Medulla oblongata (tissue), 1 donor: Measurements from ENCODE around the gene ODF2L.

Experiments used
- DNase-seq: peaks from one replicate; pipeline ENCODE4 v3.0.0-alpha.2; 2015; ENCODE audit errors: extremely low spot score

Gene ODF2L, protein sequence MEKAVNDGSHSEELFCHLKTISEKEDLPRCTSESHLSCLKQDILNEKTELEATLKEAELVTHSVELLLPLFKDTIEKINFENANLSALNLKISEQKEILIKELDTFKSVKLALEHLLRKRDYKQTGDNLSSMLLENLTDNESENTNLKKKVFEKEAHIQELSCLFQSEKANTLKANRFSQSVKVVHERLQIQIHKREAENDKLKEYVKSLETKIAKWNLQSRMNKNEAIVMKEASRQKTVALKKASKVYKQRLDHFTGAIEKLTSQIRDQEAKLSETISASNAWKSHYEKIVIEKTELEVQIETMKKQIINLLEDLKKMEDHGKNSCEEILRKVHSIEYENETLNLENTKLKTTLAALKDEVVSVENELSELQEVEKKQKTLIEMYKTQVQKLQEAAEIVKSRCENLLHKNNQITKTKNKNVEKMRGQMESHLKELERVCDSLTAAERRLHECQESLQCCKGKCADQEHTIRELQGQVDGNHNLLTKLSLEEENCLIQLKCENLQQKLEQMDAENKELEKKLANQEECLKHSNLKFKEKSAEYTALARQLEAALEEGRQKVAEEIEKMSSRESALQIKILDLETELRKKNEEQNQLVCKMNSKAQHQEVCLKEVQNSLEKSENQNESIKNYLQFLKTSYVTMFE

DNA sequence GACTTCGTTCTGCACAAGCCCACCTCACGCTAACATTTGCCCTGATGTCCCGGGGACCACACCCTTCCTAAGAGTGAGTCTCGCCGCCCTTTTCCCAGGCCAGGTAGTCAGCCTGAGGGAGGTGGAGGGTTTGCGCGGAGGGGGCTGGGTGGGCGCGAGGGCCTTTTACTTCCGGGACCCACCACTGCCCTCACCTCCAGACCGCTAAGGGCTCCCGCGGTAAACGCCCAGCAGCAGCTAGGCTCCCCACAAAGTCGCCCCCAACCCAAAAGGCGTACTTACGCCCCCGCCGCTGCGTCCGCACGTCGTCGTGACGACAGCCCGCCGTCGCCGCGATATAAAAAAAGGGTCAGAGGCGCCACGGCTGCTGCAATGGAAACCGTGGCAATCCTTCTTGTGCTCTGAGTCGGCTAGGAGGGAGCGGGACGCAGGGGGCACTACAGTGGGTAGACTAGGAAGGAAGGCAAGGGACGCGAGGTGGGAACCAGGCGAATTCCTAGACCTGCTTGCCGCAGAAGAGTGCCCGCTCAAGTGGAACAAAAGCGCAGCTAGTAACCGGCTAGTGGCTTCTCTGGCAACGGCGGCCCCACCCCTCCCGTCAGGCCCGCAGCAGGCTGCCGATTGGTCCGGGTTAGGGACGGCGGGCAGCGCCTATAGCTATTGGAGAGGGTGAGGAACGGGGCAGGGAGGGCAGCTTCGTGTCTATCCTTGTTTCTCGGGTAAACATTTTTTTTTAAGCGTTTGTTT lies at the start of gene ODF2L:
Gene ODF2L, minus strand, starts transcription at position 573 of the 747 bp plus-strand sequence. CDS start 9,296 bp downstream, outside the sequence.
- peak; percentile 93 for DNase-seq

DNA sequence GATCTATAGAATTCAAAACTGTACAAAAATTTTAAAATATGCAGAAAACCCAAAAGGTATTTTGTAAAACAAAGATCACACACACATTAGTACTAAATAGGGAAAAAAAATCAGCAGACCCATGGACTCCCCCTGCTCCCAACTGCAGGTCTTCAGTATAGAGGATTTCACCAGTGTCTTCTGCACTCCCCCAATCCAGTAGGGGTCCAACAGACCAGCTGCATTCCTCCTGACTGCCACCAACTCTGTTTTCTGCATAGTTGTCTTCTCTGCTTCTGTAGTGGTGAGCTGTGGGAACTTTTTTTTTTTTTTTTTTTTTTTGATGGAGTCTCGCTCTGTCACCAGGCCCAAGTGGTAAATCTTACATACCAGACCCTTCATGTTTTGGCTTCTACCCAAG lies 49.8 kb upstream of the ODF2L start:
- DNase-seq, result no peak

DNA sequence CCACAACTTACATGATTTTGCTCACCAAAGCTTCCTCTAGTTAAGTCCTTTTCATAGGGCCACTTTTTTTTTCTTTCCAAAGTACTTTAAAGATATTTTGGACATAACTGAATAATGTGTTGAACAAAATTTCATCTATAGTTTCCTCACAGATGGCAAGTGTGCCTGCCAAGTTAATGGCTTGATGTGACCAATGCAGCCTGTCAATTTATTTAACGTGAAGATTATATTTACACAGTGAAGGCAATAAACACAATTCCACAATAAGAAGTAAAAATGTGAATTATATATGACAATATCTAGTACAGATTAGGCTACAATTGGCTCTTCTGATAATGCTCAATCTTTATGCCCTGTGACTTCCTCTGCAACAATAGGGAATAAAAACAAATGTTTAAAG lies 45.9 kb upstream of the ODF2L start:
- DNase-seq, result no peak

DNA sequence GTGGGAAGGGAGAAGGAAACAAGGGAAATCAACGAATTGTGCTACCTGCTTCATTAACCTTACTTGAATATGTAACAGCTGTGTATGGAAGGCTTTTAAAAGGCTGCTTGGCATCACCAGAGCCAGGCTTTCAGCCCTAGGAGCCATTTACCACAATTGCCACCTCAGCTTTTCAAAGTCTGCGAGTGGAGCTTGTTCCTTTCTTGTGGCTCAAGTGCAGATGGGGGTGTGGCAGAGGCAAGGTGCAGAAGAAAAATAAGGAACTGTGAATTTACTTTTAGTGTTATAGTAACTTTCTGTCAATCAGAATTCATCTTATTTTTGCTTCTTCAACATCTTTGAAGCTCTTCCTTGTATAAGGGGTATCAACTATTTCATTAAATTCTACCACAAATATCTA lies 45.5 kb upstream of the ODF2L start:
- no peak for DNase-seq

DNA sequence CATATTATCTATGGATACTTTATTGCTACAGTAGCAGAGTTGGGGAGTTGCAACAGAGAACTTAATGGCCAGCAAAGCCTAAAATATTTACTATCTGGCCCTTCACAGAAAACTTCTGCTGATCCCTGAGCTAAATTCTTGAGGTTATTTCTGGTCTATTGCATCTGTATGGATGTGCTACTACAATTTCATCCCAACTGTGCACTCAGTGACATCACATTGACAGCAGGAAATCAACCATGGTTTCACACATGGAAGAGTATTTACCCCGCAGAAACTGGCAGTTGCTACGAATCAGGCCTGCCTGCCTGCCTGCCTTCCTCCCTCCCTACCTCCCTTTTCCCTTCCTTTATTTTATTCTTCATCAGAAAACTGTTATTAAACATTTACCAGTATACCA lies 39.9 kb upstream of the ODF2L start:
- no peak for DNase-seq

DNA sequence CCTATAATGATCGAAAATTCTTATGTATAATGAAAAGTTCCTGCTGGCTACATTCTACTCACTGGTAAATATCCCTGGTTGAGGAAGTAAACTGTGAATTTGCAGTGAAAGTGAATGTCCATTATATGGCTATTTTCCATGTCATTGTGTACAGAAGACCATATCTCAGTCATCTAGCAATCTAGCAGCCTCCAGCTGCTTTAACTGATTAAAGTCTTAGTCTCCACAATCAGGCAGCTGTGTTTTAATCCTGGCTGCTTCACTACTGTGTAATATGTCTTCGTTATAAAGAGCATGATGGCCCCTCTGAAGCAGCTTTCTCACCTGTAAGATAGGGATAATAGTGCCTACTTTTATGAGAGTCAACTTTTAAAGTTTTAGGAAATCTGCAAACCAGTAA lies 39.2 kb upstream of the ODF2L start:
- no peak for DNase-seq

DNA sequence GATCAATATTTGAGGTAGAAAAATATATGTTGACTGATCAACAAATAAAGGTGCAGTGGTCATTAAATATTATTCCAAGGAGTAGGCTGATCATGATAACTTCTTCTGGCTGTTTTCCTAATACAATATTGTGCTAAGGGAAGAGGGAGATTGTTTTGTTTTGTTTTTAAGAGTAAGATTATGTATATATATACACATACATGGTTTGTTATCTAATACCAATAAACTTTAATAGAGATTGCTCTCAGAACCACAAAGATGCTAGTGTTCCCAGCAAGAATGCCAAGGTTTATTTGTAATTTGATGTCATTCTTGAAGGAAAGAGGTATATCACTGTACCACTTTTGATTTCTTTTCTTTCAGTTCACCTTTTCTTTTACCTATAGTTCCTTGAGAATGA lies 37.9 kb upstream of the ODF2L start:
- DNase-seq, result no peak

DNA sequence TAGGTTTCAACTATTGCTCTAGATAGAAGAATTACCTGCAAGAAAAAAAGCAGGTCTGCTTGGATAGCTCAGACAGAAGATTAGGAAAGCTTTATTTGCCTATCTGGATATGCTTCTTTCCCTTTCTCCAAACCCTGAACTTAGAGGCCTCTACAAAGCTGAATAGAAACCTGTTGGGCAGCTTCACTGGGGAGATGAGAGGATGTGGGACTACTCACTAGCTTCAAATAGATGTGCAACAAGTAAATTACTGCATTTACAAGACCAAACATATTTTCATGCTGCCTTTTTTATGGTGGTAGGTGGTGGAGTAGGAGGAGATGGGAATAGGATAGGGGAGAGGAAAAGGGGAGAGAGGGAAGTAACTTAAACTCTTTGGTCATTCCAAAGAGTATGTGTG lies 34.3 kb upstream of the ODF2L start:
- DNase-seq, result no peak

DNA sequence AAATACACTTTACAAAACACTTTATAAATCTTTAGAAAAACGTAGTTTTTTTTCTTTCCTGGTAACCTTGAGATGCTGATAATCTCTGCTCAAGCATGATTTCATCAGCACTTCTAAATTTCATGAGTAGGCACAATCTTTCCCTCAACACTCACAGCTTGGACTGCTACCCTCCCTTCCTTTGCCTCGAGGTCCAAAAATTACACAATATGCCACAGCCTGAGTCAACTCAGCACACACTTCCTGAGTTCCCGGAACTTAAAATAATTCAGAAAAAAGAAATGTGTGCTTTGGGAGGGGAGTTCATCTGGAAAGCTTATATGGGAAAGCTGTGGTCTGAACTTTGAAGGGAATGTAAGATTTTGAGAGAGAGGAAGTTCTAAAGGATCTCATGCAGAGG lies 33.7 kb upstream of the ODF2L start:
- peak; percentile 72 for DNase-seq

DNA sequence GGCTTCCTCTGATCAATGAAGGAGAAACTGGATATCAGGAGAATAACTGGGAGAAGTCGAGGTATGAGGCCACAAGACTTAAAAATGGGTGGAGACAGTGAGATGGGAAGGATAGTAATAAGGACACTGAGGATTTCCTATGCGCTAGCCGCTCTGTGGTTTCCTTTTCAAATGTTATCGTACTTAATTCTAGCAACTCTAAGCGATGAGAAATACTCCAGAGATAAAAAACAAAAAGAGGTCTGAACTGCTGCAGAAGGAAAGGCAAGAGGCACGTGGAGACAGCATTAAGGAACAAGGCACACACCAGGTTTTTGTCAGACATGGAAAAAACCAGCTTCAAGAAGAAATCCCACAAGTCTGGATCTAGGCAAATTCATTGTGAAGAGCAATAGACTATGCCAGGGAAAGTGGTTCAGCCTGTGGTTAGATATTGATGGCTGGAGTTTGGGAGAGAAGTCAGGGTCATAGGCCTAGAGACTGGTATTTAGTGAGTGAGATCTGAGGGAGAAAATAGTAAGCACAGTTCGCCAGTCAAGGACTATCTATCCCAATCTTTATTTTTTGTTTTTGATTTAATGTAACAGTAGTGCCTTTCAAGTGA lies 33.1 kb upstream of the ODF2L start:
- DNase-seq, result no peak

DNA sequence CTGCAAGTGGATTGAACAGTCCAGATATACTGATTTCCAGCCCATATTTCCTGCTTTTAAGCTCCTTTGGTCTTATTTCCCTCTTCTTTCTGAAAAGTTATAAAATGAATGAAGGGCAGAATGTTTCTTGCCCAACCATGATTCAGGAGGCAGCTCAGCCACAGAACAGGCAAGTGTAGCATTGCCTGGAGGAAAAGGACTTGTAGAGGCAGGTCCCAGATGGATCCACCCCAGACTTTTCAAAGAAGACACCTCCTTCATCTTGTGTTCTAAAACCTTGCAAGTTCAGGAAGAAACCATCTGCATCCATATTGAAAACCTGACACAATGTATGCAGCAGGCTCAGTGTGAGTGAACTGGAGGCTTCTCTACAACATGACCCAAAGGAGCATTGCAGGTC lies 27.8 kb upstream of the ODF2L start, which contains the start of gene CLCA2:
Gene CLCA2, plus strand, starts transcription at position 299 of the 400 bp plus-strand sequence. Its CDS starts 77 bp downstream, at position 376.
- DNase-seq, result no peak

DNA sequence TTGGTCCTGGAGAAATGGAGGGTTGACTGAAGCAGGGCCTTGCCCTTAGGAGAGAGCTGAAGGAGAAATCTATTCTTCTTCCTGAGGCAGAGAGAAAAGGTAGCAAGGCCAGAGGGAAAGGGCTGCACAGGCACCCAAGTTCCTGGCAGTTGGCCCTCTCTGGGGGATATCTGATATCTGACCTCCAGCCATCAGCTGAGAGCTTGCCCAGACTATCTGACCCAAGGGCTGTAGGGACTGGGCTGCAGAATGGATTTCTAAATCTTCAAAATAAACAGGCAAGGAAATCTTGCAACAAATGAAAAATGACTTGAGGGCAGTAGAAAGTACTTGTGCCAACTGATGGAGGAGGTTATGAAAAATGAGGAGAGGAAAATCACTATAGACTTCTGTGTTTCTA lies 27.4 kb upstream of the ODF2L start:
- DNase-seq, result no peak

DNA sequence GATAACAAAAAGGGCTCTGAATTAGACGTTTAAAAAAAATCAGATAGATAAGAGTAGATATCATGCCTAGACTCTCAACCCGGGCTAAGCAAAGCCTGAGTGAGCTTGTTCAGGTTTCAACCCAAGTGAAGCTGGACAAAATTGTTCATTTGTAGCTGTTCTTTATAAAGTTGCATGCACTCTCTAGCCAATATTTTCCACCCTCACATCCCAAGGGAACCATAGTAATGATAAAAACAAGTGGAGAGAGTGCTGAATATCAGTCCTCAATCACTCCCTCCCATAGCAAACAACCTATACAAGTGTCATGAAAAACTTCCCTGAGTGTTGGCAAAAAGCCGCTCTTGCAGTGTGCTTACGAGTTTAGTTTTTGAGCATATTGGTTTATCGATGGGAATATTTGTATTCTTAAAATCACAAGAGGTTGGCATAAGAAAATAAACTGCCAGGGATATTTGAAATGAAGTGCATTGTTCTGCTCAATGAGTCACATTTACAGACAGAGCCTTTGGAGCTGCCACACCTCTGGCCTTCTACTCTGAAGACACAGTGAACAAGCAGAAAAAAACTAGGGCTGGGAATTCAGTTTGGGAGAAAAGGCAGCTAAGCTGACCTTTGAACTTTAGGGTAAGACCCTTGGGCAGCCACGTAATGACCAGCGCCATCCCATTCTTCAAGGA lies 25.6 kb upstream of the ODF2L start:
- no peak for DNase-seq

DNA sequence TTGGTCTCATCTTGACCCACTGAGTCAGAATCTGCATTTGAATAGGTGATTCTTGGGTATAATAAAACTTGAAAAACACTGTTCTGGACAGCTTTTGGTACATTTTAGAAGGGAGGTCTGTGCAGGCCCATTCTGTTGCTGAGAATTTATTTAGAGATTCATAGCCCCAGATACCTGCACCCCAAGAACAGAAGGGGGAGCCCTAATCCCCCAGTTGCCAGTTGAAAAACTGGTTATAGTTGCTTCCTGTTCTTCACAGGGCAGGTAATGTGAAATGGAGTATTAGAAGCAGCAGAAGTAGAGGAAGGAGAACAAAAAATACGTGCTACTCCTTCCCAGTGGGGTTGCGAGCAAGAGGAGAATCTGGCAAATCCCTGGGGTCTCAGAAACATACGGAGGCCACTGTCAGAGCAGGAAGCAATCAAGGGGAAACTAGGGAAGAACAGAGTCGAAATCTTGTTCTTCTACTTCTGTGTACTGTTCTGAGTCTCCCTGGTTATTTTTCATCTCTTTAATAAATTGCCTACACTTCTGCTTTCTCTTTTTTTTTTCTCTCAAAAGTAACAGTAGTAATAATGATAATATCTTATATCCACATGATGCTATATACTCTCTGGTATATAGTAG lies 23.3 kb upstream of the ODF2L start:
- peak; percentile 67 for DNase-seq

DNA sequence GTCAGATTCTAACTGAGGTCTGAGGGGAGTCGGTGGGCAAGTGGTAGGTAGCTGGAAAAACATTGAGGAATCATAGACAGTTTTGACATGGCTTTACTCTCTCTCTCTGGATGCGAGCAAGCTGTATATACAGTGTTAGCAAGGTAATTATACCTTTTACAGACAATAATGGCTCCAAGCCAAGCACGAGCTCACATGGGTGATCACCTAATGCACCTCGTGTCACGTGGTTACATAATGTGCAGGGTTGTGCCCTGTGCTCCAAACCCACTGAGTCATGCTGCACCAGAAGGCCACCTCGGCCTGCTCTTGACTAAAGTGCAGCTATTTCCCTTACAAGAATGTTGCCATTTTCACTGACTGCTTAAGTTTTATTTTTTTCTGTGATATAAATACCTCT lies 20.2 kb upstream of the ODF2L start:
- DNase-seq, result no peak

DNA sequence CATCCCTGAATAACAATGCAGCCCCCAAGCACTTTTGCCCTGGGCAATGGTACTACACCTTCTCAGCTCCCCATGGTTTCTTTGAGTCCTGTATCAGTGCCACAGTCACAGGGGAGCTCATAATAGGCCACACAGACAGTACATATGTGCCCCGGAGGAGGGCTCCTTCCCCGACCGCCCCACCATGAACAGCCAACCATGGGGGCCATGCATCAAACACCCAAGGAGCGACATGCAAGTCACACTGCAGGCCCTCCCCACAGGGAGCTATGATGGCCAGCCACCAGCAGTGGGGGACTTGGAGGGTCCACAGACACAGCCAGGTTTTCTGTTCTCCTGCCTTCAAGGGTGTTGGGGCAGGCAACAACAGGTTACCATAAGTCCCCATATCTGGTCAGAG lies 14.8 kb upstream of the ODF2L start:
- no peak for DNase-seq

DNA sequence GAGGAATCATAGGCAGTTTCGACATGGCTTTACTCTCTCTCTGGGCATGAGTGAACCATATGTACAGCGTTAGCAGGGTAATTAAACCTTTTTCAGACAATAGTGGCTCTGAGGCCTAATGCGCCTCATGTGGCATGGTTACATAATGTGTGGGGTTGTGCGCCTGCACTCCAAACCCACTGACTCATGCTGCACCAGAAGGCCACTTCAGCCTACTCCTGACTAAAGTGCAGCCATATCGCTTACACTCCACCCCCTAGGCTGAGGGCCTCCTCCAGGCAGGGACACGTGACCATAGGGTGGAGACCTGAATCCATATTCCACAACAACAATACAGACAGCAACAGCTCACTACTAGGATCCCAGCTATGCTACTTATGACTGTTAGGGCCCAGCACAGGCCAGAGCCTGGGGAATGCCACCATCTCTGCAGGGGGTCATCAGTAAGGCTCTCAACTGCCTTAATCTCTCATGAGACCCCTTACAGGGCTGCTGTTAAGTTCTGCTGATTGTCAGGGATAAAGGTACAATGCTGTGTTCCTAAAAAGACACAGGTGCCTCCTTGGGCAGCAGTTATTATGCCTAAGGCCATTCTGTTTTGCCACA lies 13.4 kb upstream of the ODF2L start:
- DNase-seq, result no peak

DNA sequence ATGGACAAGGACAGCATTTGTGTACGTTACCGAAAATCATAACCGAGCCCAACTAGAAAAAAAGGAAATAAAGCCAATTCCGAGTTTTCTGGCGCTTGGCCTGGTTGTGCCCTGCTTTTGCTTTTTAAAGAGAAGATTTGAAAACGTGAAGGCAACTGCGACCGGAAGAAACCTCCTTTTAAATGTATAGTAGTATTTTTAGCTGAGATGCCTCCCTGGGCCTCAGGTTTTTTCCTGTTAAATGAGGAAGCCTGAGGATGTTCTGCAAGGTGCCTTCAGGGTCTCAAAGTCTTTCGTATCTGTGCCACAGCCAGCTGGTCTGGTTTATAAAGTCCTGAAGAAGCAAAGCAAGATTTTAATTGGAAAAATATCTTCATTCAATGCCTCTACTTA lies 371 bp upstream of the ODF2L start:
- DNase-seq, result no peak

DNA sequence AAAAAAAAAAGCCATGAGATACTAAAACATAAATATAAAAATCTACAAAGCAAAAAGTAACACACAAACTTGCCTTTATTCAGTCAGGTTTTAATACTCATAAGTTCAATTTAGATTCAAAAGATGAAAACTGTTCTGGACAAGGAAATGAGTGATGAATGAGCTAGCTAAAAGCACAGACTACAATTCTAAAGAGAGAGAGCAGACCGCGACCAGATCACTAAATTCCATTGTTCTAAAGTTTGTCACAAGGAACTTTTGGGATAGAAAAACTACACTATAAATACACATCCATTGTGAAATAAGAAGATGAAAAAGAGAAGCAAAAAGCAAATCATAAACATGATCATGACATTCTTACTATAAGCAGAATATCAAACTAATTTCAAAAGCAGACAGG lies 1.7 kb downstream of the ODF2L start:
- DNase-seq, result peak; percentile 20

DNA sequence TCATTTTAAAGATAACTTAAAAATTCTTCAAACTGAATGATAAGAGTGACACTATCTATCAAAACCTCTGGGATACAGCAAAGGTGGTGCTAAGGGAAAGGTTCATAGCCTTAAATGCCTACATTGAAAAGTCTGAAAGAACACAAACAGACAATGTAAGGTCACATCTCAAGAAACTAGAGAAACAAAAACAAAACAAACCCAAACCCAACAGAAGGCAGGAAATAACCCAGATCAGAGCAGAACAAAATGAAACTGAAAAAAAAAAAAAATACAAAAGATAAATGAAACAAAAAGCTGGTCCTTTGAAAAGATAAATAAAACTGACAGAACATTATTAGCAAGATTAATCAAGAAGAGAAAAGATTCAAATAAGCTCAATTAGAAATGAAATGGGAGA lies 6.8 kb downstream of the ODF2L start:
- DNase-seq, result no peak

DNA sequence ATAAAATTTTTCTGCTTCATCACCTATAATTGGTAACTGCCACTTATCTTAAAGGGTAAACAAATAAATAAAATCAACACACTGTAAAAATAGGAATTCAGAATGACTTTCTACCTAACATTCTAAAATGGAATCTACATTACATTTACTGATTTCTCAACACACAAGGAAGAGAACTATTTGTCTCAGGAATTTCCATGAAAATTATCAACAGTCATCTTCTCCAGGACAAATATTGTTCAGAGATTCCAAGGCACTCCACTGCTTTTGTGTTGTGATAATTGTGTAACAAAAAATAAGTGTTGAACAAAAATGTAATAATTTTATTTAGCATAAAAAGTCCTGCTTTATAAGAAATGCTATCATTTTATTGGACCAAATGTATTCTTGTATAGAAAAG lies 7.3 kb downstream of the ODF2L start:
- DNase-seq, result no peak
